Stimulated activated naive B cell treated with anti-CD40 and anti-IgM and Interleukin-4, amounts not matched to agents 10 μg/mL and 1 μg/mL and 100 μg/mL, for 72 hours (primary cell): Measurements from ENCODE around the gene MDH2.
"Not testable (repeated sequence)": the region's sequence is repeated elsewhere in the genome, so short reads cannot be mapped to it uniquely, and the experiment has no call there.

ENCODE experiments used
- ATAC-seq, 2 donors: fragments of 150-1000 bp; cut with Tn5 transposase; replicated peaks; 2 replicates each; pipeline ENCODE4 v1.10.0; 2021; ENCODE audit warnings: moderate library complexity in 1 of 2
- DNase-seq: peaks from one replicate; pipeline ENCODE4 v3.0.0; 2021
- H3K27ac Mint-ChIP-seq: one replicate; pipeline ENCODE4 v1.8.0; 2022; ENCODE audit warnings: mild to moderate bottlenecking, mixed read lengths
- H3K27me3 Mint-ChIP-seq, 2 donors: one replicate each; pipeline ENCODE4 v1.8.0; 2022; ENCODE audit warnings: mixed read lengths in 2 of 2
- H3K36me3 Mint-ChIP-seq, 2 donors: one replicate each; pipeline ENCODE4 v1.8.0; 2022; ENCODE audit warnings: mixed read lengths in 2 of 2, mild to moderate bottlenecking in 1 of 2
- H3K4me1 Mint-ChIP-seq, 2 donors: one replicate each; pipeline ENCODE4 v1.8.0; 2022; ENCODE audit warnings: mixed read lengths in 2 of 2, mild to moderate bottlenecking in 1 of 2
- H3K4me3 Mint-ChIP-seq, 2 donors: one replicate each; pipeline ENCODE4 v1.8.0; 2022; ENCODE audit warnings: mild to moderate bottlenecking in 2 of 2, mixed read lengths in 2 of 2, moderate library complexity in 1 of 2
- H3K9me3 Mint-ChIP-seq, 2 donors: one replicate each; pipeline ENCODE4 v1.8.0; 2022; ENCODE audit warnings: mixed read lengths in 2 of 2, mild to moderate bottlenecking in 1 of 2

MDH2 gene

GRCh38 chr7:76071316-76072242, 23.7 kb downstream of the MDH2 start:
- no peaks in the 10 kb centered on the region for H3K27me3 Mint-ChIP-seq
- no peak overlapping the region for H3K27ac Mint-ChIP-seq
- H3K36me3 Mint-ChIP-seq: peaks cover 15 to 16% of the 10 kb centered on the region in 2 donors
- no peak for ATAC-seq
- no peak for DNase-seq
- peaks cover 6 to 10% of the 10 kb centered on the region in 2 donors for H3K9me3 Mint-ChIP-seq
- H3K4me3 Mint-ChIP-seq: no peak overlapping the region
- H3K4me1 Mint-ChIP-seq: peaks cover 0 to 7% of the 10 kb centered on the region in 2 donors

GRCh38 chr7:76072243-76073148, 24.6 kb downstream of the MDH2 start:
- peaks cover 8 to 9% of the 10 kb centered on the region in 2 donors for H3K36me3 Mint-ChIP-seq
- no peak for ATAC-seq
- H3K27me3 Mint-ChIP-seq: no peaks in the 10 kb centered on the region
- DNase-seq: no peak
- no peak overlapping the region for H3K27ac Mint-ChIP-seq
- H3K4me3 Mint-ChIP-seq: no peak overlapping the region
- peaks cover 0 to 7% of the 10 kb centered on the region in 2 donors for H3K4me1 Mint-ChIP-seq
- peaks cover 6 to 10% of the 10 kb centered on the region in 2 donors for H3K9me3 Mint-ChIP-seq

- Mint-ChIP-seq H3K4me3 (no peak overlapping the region), H3K36me3 (peaks cover 3 to 4% of the 10 kb centered on the region in 2 donors), H3K27ac (no peak overlapping the region), H3K9me3 (peaks cover 6 to 10% of the 10 kb centered on the region in 2 donors), H3K27me3 (no peaks in the 10 kb centered on the region), H3K4me1 (peaks cover 0 to 7% of the 10 kb centered on the region in 2 donors)
- no peak for DNase-seq
- no peak for ATAC-seq
Measured at GRCh38 chr7:76073335-76073990, 25.6 kb downstream of the MDH2 start.

GRCh38 chr7:76074306-76074971, 26.5 kb downstream of the MDH2 start:
- Mint-ChIP-seq H3K27ac (no peak overlapping the region), H3K9me3 (peaks cover 6 to 10% of the 10 kb centered on the region in 2 donors), H3K36me3 (peaks cover 0 to 4% of the 10 kb centered on the region in 2 donors), H3K4me1 (peaks cover 0 to 7% of the 10 kb centered on the region in 2 donors), H3K27me3 (no peaks in the 10 kb centered on the region), H3K4me3 (no peak overlapping the region)
- ATAC-seq: no peak
- no peak for DNase-seq

GRCh38 chr7:76074972-76075370, 27.1 kb downstream of the MDH2 start:
- H3K9me3 Mint-ChIP-seq: peaks cover 6 to 10% of the 10 kb centered on the region in 2 donors
- no peak overlapping the region for H3K4me3 Mint-ChIP-seq
- peaks cover 0 to 2% of the 10 kb centered on the region in 2 donors for H3K27me3 Mint-ChIP-seq
- peaks cover 0 to 4% of the 10 kb centered on the region in 2 donors for H3K36me3 Mint-ChIP-seq
- no peak overlapping the region for H3K27ac Mint-ChIP-seq
- ATAC-seq (no peak), DNase-seq (no peak)
- H3K4me1 Mint-ChIP-seq: peaks cover 0 to 5% of the 10 kb centered on the region in 2 donors

DNA sequence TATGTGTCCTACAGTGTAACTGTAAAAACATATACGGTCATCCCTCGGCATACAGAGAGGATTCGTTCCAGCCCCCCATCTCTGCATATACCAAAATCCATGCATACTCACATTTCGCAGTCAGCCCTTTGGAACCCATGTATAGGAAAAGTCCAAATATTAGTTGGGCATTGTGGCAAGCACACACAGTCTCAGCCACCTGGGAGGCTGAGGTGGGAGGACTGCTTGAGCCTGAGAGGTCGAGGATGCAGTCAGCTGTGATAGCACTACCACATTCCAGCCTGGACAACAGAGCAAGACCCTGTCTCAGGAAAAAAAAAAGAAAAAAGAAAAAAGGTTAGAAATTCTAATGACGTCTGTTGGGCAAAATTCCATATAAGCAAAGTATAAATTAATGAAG, 29.1 kb downstream of the MDH2 start:
- Mint-ChIP-seq H3K4me3 (no peak overlapping the region), H3K27ac (no peak overlapping the region)

GRCh38 chr7:76077435-76077834, 29.5 kb downstream of the MDH2 start:
- peaks cover 0 to 4% of the 10 kb centered on the region in 2 donors for H3K36me3 Mint-ChIP-seq
- peaks cover 6 to 10% of the 10 kb centered on the region in 2 donors for H3K9me3 Mint-ChIP-seq
- no peaks in the 10 kb centered on the region for H3K4me1 Mint-ChIP-seq
- DNase-seq: no peak
- H3K27ac Mint-ChIP-seq: no peak overlapping the region
- H3K4me3 Mint-ChIP-seq: no peak overlapping the region
- no peak for ATAC-seq
- peaks cover 0 to 6% of the 10 kb centered on the region in 2 donors for H3K27me3 Mint-ChIP-seq

More for the DNA sequence above, 29.1 kb downstream of the MDH2 start:
- peaks cover 6 to 10% of the 10 kb centered on the region in 2 donors for H3K9me3 Mint-ChIP-seq
- no peak for DNase-seq
- peaks cover 0 to 6% of the 10 kb centered on the region in 2 donors for H3K27me3 Mint-ChIP-seq
- ATAC-seq: no peak
- H3K4me1 Mint-ChIP-seq: no peaks in the 10 kb centered on the region
- peaks cover 0 to 4% of the 10 kb centered on the region in 2 donors for H3K36me3 Mint-ChIP-seq

GRCh38 chr7:76080204-76080603, 32.3 kb downstream of the MDH2 start:
- Mint-ChIP-seq H3K27me3 (peaks cover 0 to 11% of the 10 kb centered on the region in 2 donors), H3K36me3 (no peaks in the 10 kb centered on the region), H3K27ac (no peak overlapping the region), H3K4me1 (no peaks in the 10 kb centered on the region), H3K4me3 (no peak overlapping the region), H3K9me3 (peaks cover 4% of the 10 kb centered on the region in 2 donors)
- ATAC-seq (no peak), DNase-seq (no peak)

DNA sequence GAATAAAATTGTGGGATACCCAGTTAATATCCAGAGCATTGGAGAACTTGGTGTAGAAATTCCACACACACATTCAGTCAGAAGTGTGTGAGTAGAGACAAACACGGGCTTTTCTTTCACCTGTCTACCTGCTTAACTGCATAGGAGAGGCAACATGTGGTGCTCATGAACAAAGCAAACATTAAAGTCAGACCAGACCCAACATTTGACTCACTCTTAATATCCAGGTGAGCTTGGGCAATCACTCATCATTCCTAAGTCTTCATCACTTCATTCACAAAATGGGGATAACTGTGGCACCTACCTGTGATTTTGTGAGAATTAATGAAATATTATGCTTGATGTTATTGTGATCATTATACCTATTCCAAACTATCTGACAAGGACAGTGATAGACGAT, 36.2 kb downstream of the MDH2 start:
- not testable (repeated sequence) for H3K27ac Mint-ChIP-seq, H3K9me3 Mint-ChIP-seq, H3K4me1 Mint-ChIP-seq, DNase-seq, H3K36me3 Mint-ChIP-seq, ATAC-seq, H3K4me3 Mint-ChIP-seq
- peaks cover 0 to 15% of the 10 kb centered on the region in 2 donors for H3K27me3 Mint-ChIP-seq

- DNase-seq (no peak), ATAC-seq (no peak)
- H3K4me1 Mint-ChIP-seq: no peaks in the 10 kb centered on the region
- no peaks in the 10 kb centered on the region for H3K36me3 Mint-ChIP-seq
- no peak overlapping the region for H3K27ac Mint-ChIP-seq
- H3K9me3 Mint-ChIP-seq: no peaks in the 10 kb centered on the region
- peaks cover 6 to 13% of the 10 kb centered on the region in 2 donors for H3K27me3 Mint-ChIP-seq
- H3K4me3 Mint-ChIP-seq: no peak overlapping the region
Measured at GRCh38 chr7:76086070-76086469, 38.2 kb downstream of the MDH2 start.

- DNase-seq, ATAC-seq, H3K36me3 Mint-ChIP-seq: not testable (repeated sequence)
Measured at GRCh38 chr7:76087362-76087791, 39.5 kb downstream of the MDH2 start.

DNA sequence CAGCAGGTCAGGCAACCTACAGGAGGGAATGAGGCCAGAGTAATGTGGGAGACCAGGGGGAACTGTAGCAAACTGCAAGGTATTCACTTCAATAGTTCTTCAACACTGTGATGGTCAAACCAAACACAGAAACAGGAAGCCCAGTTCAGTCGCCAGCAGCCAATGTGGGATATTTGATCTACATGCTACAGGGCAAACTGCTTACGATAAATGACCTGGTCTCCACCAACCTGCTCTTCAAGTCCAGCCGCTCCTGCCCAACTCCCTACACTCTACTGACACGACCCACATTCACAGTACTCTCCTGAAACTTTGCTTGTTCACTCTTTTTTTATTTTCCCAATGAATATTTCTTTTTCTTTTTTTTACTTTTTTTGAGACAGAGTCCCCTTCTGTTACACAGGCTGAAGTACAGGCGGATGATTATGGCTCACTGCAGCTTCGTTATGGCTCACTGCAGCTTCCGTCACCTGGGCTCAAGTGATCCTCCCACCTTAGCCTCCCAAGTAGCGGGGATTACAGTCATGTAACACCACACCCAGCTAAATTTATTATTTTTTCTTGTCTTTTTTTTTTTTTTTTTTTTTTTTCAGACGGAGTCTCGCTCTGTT, 42.1 kb downstream of the MDH2 start:
- peaks cover 16 to 17% of the 10 kb centered on the region in 2 donors for H3K27me3 Mint-ChIP-seq
- ATAC-seq: no peak

More at GRCh38 chr7:76087362-76087791, 39.5 kb downstream of the MDH2 start:
- not testable (repeated sequence) for H3K4me3 Mint-ChIP-seq, H3K4me1 Mint-ChIP-seq, H3K27ac Mint-ChIP-seq, H3K9me3 Mint-ChIP-seq
- peaks cover 12 to 17% of the 10 kb centered on the region in 2 donors for H3K27me3 Mint-ChIP-seq

DNA sequence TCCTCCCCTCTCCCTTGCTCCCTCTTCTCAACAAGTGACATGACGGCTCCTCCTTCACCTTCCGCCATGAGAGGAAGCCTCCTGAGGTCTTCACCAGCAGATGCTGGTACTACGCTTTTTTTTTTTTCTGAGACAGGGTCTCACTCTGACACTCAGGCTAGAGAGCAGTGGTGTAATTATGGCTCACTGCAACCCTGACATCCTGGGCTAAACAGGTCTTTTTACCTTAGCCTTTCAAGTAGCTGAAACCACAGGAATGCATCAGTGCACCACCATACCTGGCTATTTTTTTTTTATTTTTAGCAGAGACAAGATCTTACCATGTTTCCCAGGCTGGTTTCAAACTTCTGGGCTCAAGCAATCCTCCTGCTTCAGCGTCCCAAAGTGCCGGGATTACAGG, 43.6 kb downstream of the MDH2 start:
- no peak for ATAC-seq
- H3K4me1 Mint-ChIP-seq: no peaks in the 10 kb centered on the region
- no peaks in the 10 kb centered on the region for H3K36me3 Mint-ChIP-seq
- DNase-seq: no peak
- H3K27ac Mint-ChIP-seq: no peak overlapping the region
- no peak overlapping the region for H3K4me3 Mint-ChIP-seq
- H3K27me3 Mint-ChIP-seq: peaks cover 17 to 20% of the 10 kb centered on the region in 2 donors
- H3K9me3 Mint-ChIP-seq: peaks cover 0 to 1% of the 10 kb centered on the region in 2 donors

More for the DNA sequence above, 42.1 kb downstream of the MDH2 start:
- no peaks in the 10 kb centered on the region for H3K9me3 Mint-ChIP-seq
- H3K4me3 Mint-ChIP-seq: no peak overlapping the region
- no peak for DNase-seq
- H3K27ac Mint-ChIP-seq: no peak overlapping the region
- H3K4me1 Mint-ChIP-seq: no peaks in the 10 kb centered on the region
- H3K36me3 Mint-ChIP-seq: no peaks in the 10 kb centered on the region
